Smooth muscle cell of the pulmonary artery (primary cell): ENCODE data around the gene MRPL17. TPM values are rescaled to one million over a fixed set of nuclear protein-coding genes. Genes with fewer than 3 reads are reported as not detected.

Experiments used
- total RNA-seq: library from RNA; depleted of rRNA; stranded (reverse); fragments of >200 nt; gene quantifications from 2 replicates; pipeline ENCODE4 v1.2.3, GENCODE V29; 2014

The MRPL17 gene
- total RNA-seq, result 49.8 and 61.2 TPM in 2 replicates

DNA sequence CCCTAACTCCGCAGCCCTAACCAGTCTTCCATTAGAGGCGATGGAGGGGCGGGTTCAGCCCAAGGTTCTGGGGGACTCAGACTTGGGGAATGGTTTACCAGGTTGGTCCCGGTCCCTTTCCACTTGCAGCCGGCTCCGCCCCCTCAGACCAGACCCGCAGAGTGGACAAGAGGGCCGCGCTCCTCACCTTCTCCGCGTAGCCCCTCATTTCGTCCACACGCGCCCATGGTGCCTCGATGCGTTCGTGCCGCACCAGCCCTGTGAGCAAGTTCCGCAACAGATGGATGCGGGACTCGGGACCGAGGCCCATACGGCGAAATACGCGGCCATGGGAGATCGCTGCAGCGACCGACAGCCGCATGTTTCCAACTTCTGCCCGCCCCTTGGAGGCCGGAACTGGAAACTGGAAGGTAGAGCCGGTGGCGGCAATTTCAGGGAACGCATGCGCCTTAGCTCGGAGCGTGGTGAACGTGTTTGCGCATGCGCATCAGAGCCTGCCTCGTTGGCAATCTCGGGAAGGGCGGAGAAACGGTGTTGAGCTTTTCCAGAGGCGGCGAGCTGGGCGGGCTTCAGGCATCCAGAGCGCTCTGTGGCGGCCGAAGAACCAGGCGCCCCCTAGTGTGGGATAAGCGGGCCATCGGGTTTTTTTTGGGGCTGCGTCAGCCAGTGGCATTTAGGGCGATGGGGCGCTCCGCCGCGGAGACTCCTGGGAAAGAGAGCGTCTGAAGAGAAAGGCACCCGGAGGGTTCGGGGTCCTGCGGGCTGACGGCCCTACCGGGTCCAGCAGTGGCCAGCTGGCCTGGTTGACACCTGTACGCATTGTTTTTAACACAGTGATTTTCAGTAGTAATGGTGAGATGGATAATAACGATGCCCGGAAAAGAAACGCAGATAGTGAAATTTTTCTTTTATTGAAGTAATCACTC is at the start of gene MRPL17:
TSS of gene MRPL17 (minus strand) at position 405 of the 926 bp plus-strand sequence. CDS start at position 361, 44 bp downstream.

DNA sequence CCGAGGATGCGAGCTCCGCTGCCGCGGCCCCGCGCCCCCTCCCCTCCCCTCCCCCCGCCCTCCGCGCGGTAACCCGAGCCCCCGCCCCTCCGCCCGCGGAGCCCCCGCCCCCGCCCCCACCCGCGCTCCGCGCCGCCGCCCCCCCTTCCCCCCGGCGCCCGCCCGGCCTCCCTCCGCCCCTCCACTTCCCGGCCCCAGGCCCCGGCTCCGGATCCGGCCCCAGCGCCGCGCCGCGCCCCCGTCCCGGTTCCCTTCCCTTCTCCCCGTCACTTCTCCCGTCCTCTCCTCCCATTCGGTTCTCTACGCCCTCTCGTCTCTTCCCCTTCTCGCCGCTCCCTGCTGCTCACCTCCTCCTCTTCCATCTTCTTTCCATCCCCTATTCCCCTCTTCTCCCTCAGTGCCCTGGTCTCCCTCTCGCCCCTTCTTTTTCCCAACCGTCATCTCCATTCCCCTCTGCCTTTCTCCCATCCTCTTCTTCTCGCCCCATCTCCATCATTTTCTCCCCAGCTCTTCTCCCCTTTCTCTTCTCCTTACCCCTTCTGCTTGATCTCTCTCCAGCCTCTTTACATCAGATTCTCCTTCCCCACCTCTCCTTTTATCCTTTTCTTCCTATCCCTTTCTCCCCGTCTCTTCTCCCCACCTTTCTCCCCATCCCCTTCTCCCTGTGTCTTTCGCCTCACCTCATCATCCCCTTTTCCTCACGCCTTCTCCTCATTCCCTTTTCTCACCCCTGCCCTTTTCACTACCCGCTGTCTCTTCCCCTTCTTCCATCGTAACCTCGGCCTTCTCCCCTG is 27.2 kb downstream of the MRPL17 start, which contains the start of gene DCHS1:
TSS of gene DCHS1 (minus strand) at position 20 of the 794 bp plus-strand sequence. CDS start 14,196 bp downstream, outside the sequence.

Other genes starting within 250 kb of the MRPL17 start
- 0.78 and 0.92 TPM in 2 replicates for gene HPX, start 242.4 kb downstream of the MRPL17 start, total RNA-seq
- gene TRIM3, start 209.4 kb downstream of the MRPL17 start, total RNA-seq, result 40.8 and 53.7 TPM in 2 replicates
- 49.1 and 51.6 TPM in 2 replicates for gene ARFIP2, start 202.0 kb downstream of the MRPL17 start, total RNA-seq
- gene TIMM10B, start 201.8 kb downstream of the MRPL17 start, total RNA-seq, result 34.3 and 36.7 TPM in 2 replicates
- 9.0 and 10.7 TPM in 2 replicates for gene DNHD1, start 186.1 kb downstream of the MRPL17 start, total RNA-seq
- 10.7 and 12.5 TPM in 2 replicates for gene RRP8, start 79.7 kb downstream of the MRPL17 start, total RNA-seq
- 218 and 255 TPM in 2 replicates for gene ILK, start 79.6 kb downstream of the MRPL17 start, total RNA-seq
- gene TAF10, start 71.1 kb downstream of the MRPL17 start, total RNA-seq, result 39.7 and 58.8 TPM in 2 replicates
- gene TPP1, start 63.9 kb downstream of the MRPL17 start, total RNA-seq, result 294 and 429 TPM in 2 replicates
- 6.6 and 52.4 TPM in 2 replicates for gene DCHS1, start 27.5 kb downstream of the MRPL17 start, total RNA-seq
- 0.10 and 0.13 TPM in 2 replicates for gene OR2AG2, start 88.6 kb upstream of the MRPL17 start, total RNA-seq
- gene OR2AG1, start 99.7 kb upstream of the MRPL17 start, total RNA-seq, result not detected in 2 replicates
- 0.13 and 0.26 TPM in 2 replicates for gene OR6A2, start 116.3 kb upstream of the MRPL17 start, total RNA-seq
- not detected in 2 replicates for gene OR10A5, start 162.3 kb upstream of the MRPL17 start, total RNA-seq
- not detected in 2 replicates for gene OR10A2, start 179.7 kb upstream of the MRPL17 start, total RNA-seq
- gene OR10A4, start 193.3 kb upstream of the MRPL17 start, total RNA-seq, result not detected in 2 replicates
- 0.13 and 0.36 TPM in 2 replicates for gene OR2D2, start 209.2 kb upstream of the MRPL17 start, total RNA-seq
- gene OR2D3, start 237.7 kb upstream of the MRPL17 start, total RNA-seq, result not detected in 2 replicates
- 2.6 and 3.8 TPM in 2 replicates for gene ZNF215, start 243.1 kb upstream of the MRPL17 start, total RNA-seq